HG02571 (cell line): ENCODE measurements around the gene PANK2.
"Not testable (repeated sequence)": the region's sequence is repeated elsewhere in the genome, so short reads cannot be mapped to it uniquely, and the experiment has no call there.

Experiments used
- ATAC-seq: cut with Tn5 transposase; IDR thresholded peaks from one replicate; pipeline ENCODE4 v1.9.1; 2021; ENCODE audit warnings: mild to moderate bottlenecking, moderate library complexity; ENCODE audit not compliant: unreplicated experiment

The PANK2 gene

DNA sequence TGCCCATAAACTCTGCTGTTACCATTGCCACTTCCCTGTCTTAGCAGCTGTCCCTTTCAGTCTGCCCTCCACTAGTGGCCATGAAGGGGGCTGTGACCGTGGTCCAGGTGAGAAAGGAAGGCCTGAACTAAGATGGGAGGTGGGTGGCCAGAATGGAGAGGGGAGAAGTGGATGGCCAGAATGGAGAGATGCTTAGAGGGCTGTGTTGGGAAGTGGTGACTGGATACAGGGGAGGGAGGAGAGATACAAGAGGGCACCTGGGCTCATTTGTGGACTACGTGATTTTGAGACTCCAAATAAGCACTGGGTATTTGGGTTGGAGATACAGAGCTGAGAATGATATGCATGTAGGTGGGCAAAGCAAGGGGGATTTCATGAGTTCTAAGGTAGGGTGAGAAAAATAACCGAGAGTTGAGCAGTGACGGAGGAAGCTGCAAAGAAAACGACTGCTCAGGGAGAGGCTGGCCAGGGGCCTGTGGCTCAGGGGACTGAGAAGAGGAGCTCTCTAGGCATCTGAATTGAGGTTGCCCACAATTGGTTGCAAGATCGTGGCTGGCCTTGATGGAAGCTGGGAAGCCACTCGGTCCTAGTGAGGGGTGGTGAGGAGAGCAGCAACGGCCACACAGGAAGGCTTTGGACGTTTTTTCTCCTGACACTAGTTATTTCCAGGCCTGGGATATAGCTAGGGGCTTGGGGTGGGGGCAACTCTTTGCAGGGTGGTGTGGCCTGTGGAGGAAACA is 36.9 kb downstream of the PANK2 start:
- ATAC-seq = no peak

DNA sequence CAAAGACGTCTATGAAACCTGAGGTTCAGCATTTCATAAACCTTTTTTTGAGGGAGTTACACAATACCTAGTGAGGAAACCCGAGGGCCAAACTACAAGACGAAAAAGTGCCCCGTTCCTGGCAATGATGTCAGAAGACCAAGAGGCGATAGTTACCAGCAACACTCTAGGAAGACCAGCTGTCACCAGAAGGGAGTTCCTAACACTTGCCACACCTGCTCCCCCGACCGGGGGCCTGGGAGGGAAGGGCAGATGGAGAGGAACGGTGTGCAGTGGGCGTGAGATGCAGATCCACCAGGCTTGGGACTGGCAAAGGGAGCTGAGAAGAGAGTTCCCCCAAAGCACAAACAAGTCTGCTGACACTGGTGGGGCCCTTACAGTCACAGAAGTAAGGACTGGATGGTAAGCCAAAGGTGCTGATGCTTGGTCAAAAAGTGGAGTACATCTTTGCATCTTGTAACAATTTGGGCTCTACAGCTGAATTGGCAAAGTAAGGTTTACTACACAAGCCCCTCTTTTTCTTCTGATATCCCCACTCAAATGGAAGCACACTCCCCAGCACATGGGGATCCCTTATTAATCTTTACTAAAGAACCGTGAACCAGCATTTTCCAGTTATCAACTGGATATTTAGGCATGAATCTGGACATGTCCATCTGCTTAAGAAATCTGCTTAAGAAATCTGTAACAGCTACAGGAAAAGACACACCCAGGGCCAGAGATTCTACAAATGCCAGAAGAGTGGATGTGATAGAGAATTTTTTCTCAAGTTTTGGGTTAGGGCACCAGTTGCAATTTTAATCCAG is 38.5 kb downstream of the PANK2 start:
- ATAC-seq = no peak

DNA sequence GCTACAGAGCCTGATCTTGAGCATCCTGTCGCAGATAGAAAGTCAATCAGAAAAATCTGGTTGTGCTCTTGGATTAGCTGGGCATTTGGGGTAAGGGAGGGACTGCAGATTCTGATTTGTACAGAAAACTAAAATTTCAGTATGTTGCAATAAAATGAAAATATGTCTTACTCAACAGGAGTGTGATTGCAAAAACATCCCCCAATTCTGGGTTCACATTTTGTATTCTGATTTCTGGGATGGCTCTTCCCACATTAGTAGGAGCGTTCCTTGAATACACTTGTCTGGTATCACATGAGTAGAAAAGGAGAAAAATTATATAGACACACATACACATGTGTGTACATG is 40.5 kb downstream of the PANK2 start:
- no peak for ATAC-seq

DNA sequence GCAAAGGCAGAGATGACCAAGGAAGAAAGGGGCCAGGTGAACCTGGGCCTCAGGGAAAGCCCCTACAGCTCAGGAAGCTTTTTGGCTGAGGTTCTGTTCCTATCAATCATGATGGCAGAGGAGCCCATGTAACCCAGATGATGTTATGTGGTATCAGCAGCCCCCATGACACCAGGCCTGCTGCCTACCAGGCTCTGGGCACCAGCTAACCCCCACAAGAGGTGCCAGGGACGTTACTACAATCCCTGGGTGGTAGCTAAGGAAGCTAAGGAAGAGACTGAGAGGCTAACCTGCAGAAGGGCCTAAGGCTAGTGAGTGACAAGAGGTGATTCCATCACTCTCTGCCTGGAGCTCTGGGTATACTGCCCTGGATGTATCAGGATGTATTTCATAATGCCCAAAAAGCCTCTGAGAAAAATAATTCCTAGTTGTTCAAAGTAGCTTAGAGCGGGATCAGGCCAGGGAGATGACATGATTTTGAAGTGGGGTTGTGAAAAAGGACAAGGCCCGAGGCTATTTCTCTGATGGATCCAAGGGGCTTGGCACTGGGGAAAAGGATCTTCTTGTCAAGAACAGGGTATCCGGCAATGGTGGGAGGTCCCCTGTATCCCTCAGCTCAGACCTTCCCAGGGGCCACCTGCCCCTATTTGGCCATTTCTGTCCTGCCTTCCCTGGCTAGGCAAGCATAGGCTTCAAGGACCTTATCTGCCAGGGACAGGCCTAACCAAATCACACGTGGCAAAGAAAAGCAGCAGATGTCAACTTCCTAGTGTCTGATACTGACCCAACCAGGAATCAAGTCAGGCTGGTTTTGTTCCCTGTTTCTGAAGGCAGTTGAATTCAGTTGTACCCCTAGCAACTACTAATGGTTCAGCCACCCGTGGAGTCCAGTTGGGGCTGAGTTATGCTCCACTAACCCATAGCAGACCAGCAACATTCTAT is 41.3 kb downstream of the PANK2 start:
- ATAC-seq = no peak

DNA sequence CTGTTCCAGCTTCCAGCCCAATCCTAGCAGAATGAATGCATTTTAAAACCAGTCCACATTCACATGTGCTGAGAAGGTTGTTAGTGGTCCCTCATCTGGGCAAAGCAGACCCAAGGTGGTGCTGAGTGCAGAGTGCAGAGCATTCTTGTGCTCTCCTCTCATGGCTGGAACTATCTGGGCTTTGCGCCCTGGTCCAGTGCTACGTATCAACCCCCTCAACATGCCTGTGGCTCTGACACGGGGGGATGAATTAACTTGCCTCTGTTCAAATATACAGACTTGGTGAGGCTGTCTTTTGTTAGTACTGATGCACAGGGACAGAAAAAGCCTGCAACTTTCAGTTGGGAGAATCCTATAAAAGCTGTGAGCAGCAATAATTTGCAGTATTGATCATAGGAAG is 42.5 kb downstream of the PANK2 start:
- no peak for ATAC-seq

DNA sequence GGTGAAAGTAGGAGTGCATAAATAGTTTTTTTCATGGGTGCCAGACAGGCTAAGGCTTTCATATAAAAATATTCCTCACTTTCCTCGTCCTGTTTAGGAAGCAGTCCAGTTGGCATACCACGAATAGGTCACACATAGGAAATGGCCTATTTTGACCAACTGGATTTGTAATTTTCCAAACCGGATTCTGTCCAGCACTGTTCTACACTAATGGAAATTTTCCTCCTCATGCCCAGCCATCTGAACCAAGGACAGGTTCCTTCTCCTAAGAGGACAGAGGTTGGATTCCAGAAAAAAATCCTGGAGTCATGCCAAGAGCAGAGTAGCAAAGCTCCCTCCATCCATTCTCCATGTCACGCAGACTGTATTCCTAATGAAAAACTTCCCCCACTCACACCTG is 43.1 kb downstream of the PANK2 start:
- ATAC-seq = no peak

DNA sequence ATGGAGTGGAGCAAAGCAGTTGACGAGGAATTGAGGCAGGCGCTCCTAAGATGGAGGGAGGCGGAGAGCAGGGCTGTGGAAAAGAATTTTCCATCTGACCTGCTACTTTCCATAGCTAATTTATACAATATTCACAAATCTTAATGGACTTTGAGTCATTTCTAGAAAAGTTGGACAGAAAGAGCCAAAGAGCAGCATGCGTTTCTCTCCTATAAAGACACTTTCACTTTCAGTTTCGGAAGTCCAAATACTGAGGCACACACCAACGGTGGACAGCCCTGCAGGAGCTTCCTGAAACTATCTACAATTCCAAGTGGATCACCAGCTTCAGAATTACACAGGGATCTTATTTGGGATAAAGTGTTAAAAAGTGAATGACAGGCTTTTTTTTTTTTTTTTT is 43.5 kb downstream of the PANK2 start:
- no peak for ATAC-seq

DNA sequence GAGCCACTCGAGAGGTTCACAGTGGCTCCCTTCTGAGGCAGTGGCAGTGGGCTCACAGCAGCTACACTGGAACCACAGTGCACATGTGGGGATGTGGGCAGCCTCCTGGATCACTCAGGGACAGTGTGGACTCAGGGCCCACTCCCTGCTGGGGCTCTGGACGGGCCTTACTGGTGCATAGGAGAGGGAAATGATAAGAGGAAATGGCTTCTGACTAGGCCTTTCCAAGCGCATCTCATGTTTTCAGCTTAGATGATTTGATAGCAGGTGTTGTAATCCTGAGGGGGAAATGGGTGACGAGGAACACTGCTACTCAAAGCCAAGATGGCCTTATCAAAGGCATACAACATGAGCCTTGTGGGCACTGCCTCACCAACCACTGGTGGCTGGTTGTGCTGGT is 44.0 kb downstream of the PANK2 start:
- no peak for ATAC-seq

DNA sequence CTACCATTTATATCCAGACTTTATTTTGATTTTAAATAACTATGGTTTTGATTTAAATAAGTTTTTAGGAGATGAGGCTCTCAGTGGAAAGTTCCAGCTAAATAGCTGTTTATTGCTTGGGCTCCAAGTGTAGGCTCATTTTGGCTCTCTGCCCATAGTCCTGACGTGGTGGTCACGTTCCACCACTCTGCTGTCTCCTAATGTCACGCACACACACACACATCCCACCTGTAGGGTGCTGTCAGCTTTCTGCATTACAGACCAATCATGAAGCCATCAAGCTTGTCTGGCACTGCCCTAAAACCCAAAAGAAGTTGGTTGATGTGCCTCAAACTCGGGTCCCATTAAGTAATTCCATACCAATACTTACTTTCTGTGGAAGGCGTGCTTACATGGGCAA is 45.4 kb downstream of the PANK2 start:
- ATAC-seq = no peak

DNA sequence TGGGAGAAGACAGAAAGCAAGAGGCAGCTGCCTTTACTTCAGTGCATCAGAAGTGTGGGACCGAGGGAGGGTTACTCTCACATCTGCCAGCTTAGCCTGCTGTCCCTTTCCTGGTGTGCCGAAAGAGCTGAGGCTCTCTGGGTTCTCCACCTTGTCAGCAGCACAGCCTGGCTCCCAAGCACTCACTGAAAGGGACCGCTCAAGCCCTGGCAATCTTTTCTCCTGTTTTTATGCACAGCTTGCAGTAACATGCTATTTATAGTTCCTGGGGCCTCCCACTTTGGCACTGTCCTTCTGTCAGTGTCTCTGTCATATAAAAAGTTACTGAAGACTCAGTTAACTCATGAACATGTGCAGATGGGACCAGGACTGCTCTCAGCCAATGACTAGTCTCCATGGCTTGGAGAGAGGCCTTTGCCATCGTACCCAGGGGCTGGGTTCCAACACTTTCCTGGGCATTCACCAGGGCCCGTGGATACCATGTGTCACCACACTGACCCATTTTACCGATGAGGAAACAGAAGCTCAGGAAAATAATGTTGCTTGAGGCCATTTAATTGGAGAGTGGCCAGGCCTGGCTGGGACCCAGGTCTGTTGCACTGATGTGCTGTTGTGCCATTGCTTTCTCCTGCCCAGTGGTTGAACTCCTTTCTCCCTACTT is 46.2 kb downstream of the PANK2 start:
- no peak for ATAC-seq

DNA sequence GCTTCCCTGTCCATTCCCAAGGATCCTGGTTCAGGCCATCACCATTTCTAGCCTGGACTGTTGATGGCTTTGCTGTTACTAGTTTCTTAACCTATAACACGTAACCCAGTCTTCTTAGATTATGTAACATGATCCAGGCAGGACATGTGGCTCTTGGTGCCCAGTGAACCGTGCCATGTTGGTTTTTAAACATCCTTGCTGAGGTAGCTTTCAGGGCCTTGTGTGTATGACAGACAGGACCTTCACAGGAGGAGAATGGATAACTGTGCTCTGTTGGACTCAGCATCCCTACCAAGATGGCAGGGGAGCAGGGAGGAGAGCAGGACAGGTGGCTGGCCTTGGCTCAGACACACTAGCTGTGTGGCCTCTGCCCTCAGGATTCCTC is 46.8 kb downstream of the PANK2 start:
- ATAC-seq = no peak

DNA sequence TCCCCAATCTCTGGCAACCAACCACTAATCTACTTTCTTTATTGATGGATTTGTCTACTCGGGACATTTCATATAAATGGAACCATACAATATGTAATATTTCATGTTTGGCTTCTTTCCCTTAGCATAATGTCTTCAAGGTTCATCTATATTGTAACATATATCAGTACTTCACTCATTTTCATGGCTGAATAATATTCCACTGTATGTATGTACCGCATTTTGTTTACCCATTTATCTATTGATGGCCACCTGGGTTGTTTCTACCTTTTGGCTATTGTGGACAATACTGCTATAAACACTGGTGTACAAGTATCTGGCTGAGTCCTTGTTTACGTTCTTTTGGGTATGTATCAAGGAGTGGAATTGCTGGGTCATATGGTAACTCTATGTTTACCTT is 48.4 kb downstream of the PANK2 start:
- ATAC-seq = no peak

DNA sequence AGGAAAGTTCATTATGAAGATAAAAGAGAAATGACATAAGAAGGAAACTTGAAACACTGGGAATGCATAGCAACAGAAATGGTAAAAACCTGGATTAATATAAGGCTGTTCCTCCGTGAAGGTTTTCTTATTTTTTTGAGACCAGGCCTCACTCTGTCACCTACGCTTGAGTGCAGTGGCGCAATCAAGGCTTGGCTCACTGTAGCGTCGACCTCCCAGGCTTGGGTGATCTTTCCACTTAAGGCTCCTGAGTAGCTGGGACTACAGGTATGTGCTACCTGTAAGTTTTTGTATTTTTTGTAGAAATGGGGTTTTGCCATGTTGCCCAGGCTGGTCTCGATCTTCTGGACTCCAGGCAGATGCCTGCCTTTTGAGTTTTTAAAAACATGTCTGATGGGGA is 51.7 kb downstream of the PANK2 start:
- no peak for ATAC-seq

DNA sequence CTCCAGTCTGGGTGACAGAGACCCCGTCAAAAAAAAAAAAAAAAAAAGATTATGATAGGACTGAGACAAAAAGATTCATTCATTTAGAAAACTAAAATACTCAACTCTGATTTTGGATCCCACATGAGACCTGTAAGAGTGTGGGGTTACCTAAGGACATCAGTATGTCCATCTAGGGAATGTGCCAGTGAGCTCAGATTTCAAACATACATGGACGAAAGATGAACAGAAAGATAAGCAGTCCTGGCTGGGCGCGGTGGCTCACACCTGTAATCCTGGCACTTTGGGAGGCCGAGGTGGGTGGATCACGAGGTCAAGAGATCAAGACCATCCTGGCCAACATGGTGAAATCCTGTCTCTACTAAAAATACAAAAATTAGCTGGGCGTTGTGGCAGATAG is 57.5 kb downstream of the PANK2 start:
- not testable (repeated sequence) for ATAC-seq

DNA sequence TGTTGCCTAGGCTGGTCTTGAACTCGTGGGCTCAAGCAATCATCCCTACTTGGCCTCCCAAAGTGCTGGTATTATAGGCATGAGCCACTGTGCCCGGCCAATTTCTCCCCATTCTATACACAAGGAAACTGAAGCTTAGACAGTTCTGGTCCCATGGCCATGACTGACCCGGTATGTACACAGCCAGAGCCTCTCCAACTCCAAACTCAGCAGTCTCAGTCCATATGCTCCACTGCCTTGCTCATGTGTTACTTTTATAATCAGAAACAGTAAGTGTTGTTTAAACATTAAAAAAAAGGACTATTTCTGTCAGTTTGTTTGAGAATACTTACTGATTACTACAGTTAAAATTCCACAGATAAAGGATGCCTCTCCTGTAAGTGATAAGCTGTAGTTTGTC is 75.5 kb downstream of the PANK2 start:
- no peak for ATAC-seq

DNA sequence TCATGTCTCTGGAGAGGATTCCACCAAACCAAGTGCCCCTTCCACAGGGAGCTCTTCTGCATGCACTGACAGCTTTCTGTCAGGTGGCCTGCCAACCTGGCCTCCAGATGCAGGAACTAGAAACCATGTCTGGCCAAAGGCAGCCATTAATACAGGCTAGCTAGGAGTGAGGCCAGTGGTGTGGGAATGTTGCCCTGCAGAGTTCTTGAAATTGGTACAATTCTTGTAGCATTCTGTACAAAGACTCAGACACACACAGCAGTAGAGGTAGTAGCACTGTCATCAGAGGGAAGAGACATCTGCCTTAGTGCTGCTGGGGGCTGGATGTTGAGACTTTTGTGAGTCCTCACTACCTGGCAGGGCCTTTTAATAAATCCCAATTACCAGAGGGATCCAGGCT is 77.4 kb downstream of the PANK2 start:
- ATAC-seq = no peak

DNA sequence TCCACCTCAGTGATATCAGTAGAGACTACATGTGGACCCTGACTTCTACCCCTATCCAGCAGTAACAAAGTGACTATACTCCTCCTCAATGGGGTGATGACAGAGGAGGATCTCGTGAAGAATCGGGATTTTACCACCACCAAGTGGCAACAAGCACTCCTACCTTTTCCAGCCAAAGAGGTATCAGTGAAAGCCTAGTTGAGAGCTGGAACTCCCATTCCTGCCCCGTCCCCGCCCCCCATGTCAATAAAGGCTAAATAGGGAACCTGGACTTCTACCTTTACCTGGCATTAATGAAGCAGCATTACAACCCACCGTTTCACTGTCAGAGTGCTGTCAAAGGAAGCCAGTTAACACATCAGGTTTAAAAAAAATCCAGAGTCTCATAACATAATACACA is 80.8 kb downstream of the PANK2 start:
- no peak for ATAC-seq

DNA sequence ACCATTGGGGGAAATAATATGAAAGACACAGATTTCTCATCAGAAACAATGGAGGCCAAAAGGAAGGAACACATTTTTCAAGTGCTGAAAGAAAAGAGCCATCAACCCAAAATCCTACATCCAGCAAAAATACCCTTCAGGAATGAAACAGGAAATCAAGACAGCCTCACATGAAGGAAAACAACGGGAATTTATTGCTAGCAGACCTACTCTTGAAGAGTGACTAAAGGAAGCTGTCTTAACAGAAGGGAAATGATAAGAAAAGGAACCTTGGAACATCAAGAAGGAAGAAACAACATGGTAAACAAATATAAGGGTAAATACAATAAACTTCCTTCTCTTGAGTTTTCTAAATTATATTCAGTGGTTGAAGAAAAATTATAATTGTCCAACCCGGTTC is 82.0 kb downstream of the PANK2 start:
- no peak for ATAC-seq

DNA sequence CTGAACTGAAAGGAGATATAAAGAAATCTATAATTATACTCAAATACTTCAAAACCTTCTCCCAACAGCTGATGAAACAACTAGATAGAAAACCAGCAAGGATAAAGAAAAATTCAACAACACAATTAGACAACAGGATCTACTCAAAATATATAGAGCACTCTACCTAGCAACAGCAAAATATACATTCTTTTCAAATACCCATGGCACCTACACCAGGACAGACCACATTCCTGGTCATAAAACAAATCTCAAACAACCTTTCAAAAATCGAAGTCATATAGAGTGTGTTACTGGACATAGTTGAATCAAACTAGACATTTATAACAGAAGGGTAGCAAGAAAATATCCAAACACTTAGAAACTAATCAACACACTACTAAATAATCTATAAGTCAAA is 83.0 kb downstream of the PANK2 start:
- ATAC-seq = no peak

DNA sequence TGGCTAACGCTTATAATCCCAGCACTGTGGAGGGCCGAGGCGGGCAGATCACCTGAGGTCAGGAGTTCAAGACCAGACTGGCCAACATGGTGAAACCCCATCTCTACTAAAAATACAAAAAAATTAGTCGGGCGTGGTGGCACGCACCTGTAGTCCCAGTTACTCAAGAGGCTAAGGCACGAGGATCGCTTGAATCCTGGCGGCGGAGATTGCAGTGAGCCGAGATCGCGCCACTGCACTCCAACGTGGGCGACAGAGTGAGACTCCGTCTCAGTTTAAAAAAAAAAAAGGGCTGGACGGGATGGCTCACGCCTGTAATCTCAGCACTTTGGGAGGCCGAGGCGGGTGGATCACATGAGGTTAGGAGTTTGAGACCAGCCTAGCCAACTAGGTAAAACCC is 83.4 kb downstream of the PANK2 start:
- ATAC-seq = not testable (repeated sequence)

DNA sequence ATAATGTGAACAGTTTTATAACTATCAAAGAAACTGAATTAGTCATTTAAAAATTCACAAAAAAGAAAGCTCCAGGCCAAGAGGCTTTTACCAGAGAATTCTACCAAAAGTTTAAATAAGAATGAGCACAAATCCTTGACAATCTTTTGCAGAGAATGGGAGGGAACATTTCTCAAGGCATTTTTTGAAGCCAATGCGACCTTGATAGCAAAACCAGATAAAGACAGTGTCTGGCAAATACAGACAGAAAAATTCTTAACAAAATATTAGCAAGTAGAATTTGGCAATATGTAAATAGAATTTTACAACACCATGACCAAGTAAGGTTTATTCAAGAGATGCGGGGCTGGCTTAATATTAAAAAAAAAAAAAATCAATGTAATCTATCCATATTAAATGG is 84.5 kb downstream of the PANK2 start:
- ATAC-seq = no peak
